Measurements from ENCODE around the gene NMRK1. TPM values are rescaled to one million over a fixed set of nuclear protein-coding genes. Genes with fewer than 3 reads are reported as not detected.
A peak's percentile ranks its signal among the peaks of the same experiment; 100 is the strongest.

NMRK1 gene
- 5.6 TPM for polyA plus RNA-seq (2012; ENCODE audit: low read depth, missing spikeins)

GRCh38 chr9:75087824-75088645 is at the start of gene NMRK1, which contains the start of gene OSTF1:
Gene NMRK1, minus strand, starts transcription at chr9:75088155. Its CDS starts 5,040 bp downstream, at chr9:75083115.
Gene OSTF1, plus strand, starts transcription at chr9:75088514. Its CDS starts 179 bp downstream, at chr9:75088693.
- TF ChIP-seq POLR2AphosphoS5 (IDR thresholded peaks at IDR 0.05; ENCODE audit: low read depth, low read length), result 0 out of 2 replicates have a peak, but pooled peaks have one; percentile 27
- TF ChIP-seq TAF1 (IDR thresholded peaks at IDR 0.05; ENCODE audit: low read depth, low read length), result 0 out of 2 replicates have a peak, but pooled peaks have one; percentile 35
- TF ChIP-seq POLR2A (IDR thresholded peaks at IDR 0.05; ENCODE audit: low read depth, low read length), result peak; percentile 65; the same call in 1 of the 2 replicates
- TF ChIP-seq PAX5 (IDR thresholded peaks at IDR 0.05; ENCODE audit: insufficient read depth, low read length, severe bottlenecking), result peak; percentile 50
- TF ChIP-seq POU2F2 (IDR thresholded peaks at IDR 0.05; ENCODE audit: low read depth, low read length), result no peak
- TF ChIP-seq SPI1 (IDR thresholded peaks at IDR 0.05; ENCODE audit: low read depth, low read length), result peak; percentile 69
- FAIRE-seq (peak; percentile 95), DNase-seq (ENCODE audit: insufficient read length, low spot score) (peak; percentile 86)

- FAIRE-seq (no peak), DNase-seq (ENCODE audit: insufficient read length, low spot score) (no peak)
- TF ChIP-seq PAX5 (IDR thresholded peaks at IDR 0.05; ENCODE audit: insufficient read depth, low read length, severe bottlenecking) (no peak), POU2F2 (IDR thresholded peaks at IDR 0.05; ENCODE audit: low read depth, low read length) (no peak), TAF1 (IDR thresholded peaks at IDR 0.05; ENCODE audit: low read depth, low read length) (no peak), POLR2AphosphoS5 (IDR thresholded peaks at IDR 0.05; ENCODE audit: low read depth, low read length) (no peak), SPI1 (IDR thresholded peaks at IDR 0.05; ENCODE audit: low read depth, low read length) (no peak), POLR2A (IDR thresholded peaks at IDR 0.05; ENCODE audit: low read depth, low read length) (no peak)
These were observed 46.5 kb upstream of the NMRK1 start for GRCh38 chr9:75134495-75134894.

- FAIRE-seq, result no peak
- no peak for DNase-seq (ENCODE audit: insufficient read length, low spot score)
- TF ChIP-seq POU2F2 (IDR thresholded peaks at IDR 0.05; ENCODE audit: low read depth, low read length) (no peak), PAX5 (IDR thresholded peaks at IDR 0.05; ENCODE audit: insufficient read depth, low read length, severe bottlenecking) (no peak), POLR2A (IDR thresholded peaks at IDR 0.05; ENCODE audit: low read depth, low read length) (no peak), POLR2AphosphoS5 (IDR thresholded peaks at IDR 0.05; ENCODE audit: low read depth, low read length) (no peak), TAF1 (IDR thresholded peaks at IDR 0.05; ENCODE audit: low read depth, low read length) (no peak), SPI1 (IDR thresholded peaks at IDR 0.05; ENCODE audit: low read depth, low read length) (no peak)
These were observed 45.4 kb upstream of the NMRK1 start for GRCh38 chr9:75133396-75133795.

- DNase-seq (ENCODE audit: insufficient read length, low spot score) (no peak), FAIRE-seq (no peak)
- TF ChIP-seq SPI1 (IDR thresholded peaks at IDR 0.05; ENCODE audit: low read depth, low read length), result no peak
- no peak for TF ChIP-seq POLR2A (IDR thresholded peaks at IDR 0.05; ENCODE audit: low read depth, low read length)
These were observed 44.3 kb upstream of the NMRK1 start for GRCh38 chr9:75132244-75132643.

GRCh38 chr9:75131700-75132099 is 43.7 kb upstream of the NMRK1 start:
- FAIRE-seq (no peak), DNase-seq (ENCODE audit: insufficient read length, low spot score) (no peak)
- no peak for TF ChIP-seq POLR2AphosphoS5 (IDR thresholded peaks at IDR 0.05; ENCODE audit: low read depth, low read length)
- no peak for TF ChIP-seq SPI1 (IDR thresholded peaks at IDR 0.05; ENCODE audit: low read depth, low read length)
- TF ChIP-seq POU2F2 (IDR thresholded peaks at IDR 0.05; ENCODE audit: low read depth, low read length), result no peak
- no peak for TF ChIP-seq PAX5 (IDR thresholded peaks at IDR 0.05; ENCODE audit: insufficient read depth, low read length, severe bottlenecking)
- TF ChIP-seq TAF1 (IDR thresholded peaks at IDR 0.05; ENCODE audit: low read depth, low read length), result no peak
- no peak for TF ChIP-seq POLR2A (IDR thresholded peaks at IDR 0.05; ENCODE audit: low read depth, low read length)

GRCh38 chr9:75130621-75131230 is 42.8 kb upstream of the NMRK1 start:
- no peak for DNase-seq (ENCODE audit: insufficient read length, low spot score)
- TF ChIP-seq PAX5 (IDR thresholded peaks at IDR 0.05; ENCODE audit: insufficient read depth, low read length, severe bottlenecking) (no peak), SPI1 (IDR thresholded peaks at IDR 0.05; ENCODE audit: low read depth, low read length) (no peak), TAF1 (IDR thresholded peaks at IDR 0.05; ENCODE audit: low read depth, low read length) (no peak), POLR2AphosphoS5 (IDR thresholded peaks at IDR 0.05; ENCODE audit: low read depth, low read length) (no peak), POU2F2 (IDR thresholded peaks at IDR 0.05; ENCODE audit: low read depth, low read length) (no peak)
- no peak for FAIRE-seq

- DNase-seq (ENCODE audit: insufficient read length, low spot score) (no peak), FAIRE-seq (no peak)
- no peak for TF ChIP-seq PAX5 (IDR thresholded peaks at IDR 0.05; ENCODE audit: insufficient read depth, low read length, severe bottlenecking)
These were observed 42.2 kb upstream of the NMRK1 start for GRCh38 chr9:75130172-75130571.

- peak; percentile 28 for FAIRE-seq
- DNase-seq (ENCODE audit: insufficient read length, low spot score), result no peak
- TF ChIP-seq POLR2A (IDR thresholded peaks at IDR 0.05; ENCODE audit: low read depth, low read length), result no peak
- TF ChIP-seq POLR2AphosphoS5 (IDR thresholded peaks at IDR 0.05; ENCODE audit: low read depth, low read length), result no peak
- no peak for TF ChIP-seq PAX5 (IDR thresholded peaks at IDR 0.05; ENCODE audit: insufficient read depth, low read length, severe bottlenecking)
- no peak for TF ChIP-seq TAF1 (IDR thresholded peaks at IDR 0.05; ENCODE audit: low read depth, low read length)
- no peak for TF ChIP-seq POU2F2 (IDR thresholded peaks at IDR 0.05; ENCODE audit: low read depth, low read length)
- no peak for TF ChIP-seq SPI1 (IDR thresholded peaks at IDR 0.05; ENCODE audit: low read depth, low read length)
These were observed 40.6 kb upstream of the NMRK1 start for GRCh38 chr9:75128535-75128934.

- DNase-seq (ENCODE audit: insufficient read length, low spot score) (no peak), FAIRE-seq (no peak)
- TF ChIP-seq PAX5 (IDR thresholded peaks at IDR 0.05; ENCODE audit: insufficient read depth, low read length, severe bottlenecking) (no peak), SPI1 (IDR thresholded peaks at IDR 0.05; ENCODE audit: low read depth, low read length) (no peak), TAF1 (IDR thresholded peaks at IDR 0.05; ENCODE audit: low read depth, low read length) (no peak), POLR2AphosphoS5 (IDR thresholded peaks at IDR 0.05; ENCODE audit: low read depth, low read length) (no peak), POLR2A (IDR thresholded peaks at IDR 0.05; ENCODE audit: low read depth, low read length) (no peak), POU2F2 (IDR thresholded peaks at IDR 0.05; ENCODE audit: low read depth, low read length) (no peak)
These were observed 35.7 kb upstream of the NMRK1 start for GRCh38 chr9:75123696-75124095.

Data from GM12891 (cell line).